K562 (cell line): Measurements from ENCODE around the gene IFI16. TPM values are rescaled to one million over a fixed set of nuclear protein-coding genes. Genes with fewer than 3 reads are reported as not detected.

Experiments
- ARHGAP35 ChIP-seq: fragments of 450-650 bp; IDR thresholded peaks from 2 replicates; pipeline ENCODE4 v1.6.1; 2018; ENCODE audit not compliant: partially characterized antibody
- ASH1L ChIP-seq: fragments of 450-650 bp; IDR thresholded peaks from 2 replicates; pipeline ENCODE4 v1.6.1; 2018; ENCODE audit warnings: borderline replicate concordance, mild to moderate bottlenecking, low read depth; ENCODE audit not compliant: partially characterized antibody
- ATF7 ChIP-seq: fragments of 450-650 bp; IDR thresholded peaks from 2 replicates; pipeline ENCODE4 v1.7.1; 2014; ENCODE audit warnings: mild to moderate bottlenecking, moderate library complexity
- BACH1 ChIP-seq: fragments of 200-800 bp; sonication (Bioruptor generic); IDR thresholded peaks from 2 replicates; pipeline ENCODE4 v1.6.1; 2016; ENCODE audit warnings: missing genetic modification characterization, missing compliant biosample characterization
- BCOR ChIP-seq: fragments of 450-650 bp; IDR thresholded peaks from 2 replicates; pipeline ENCODE4 v1.6.1; 2016
- BHLHE40 ChIP-seq: IDR thresholded peaks from 2 replicates; pipeline ENCODE4 v1.6.1; 2011; ENCODE audit warnings: low read length, improper control_type of control experiment
- BRD4 ChIP-seq: fragments of 200-600 bp; sonication (generic); IDR thresholded peaks from 2 replicates; pipeline ENCODE4 v1.6.1; 2017; ENCODE audit warnings: inconsistent platforms
- CREBBP ChIP-seq: IDR thresholded peaks from one replicate; pipeline ENCODE4 v1.6.1; 2012; ENCODE audit warnings: low read depth, mild to moderate bottlenecking, control low read depth, inconsistent platforms, low read length
- CTBP1 ChIP-seq: fragments of 450-650 bp; IDR thresholded peaks from 2 replicates; pipeline ENCODE4 v1.6.1; 2016; ENCODE audit warnings: borderline replicate concordance
- E2F3 ChIP-seq: fragments of 250-450 bp; sonication (Bioruptor Pico); IDR thresholded peaks from 2 replicates; pipeline ENCODE4 v1.4.0; 2020; ENCODE audit warnings: mild to moderate bottlenecking
- FOXM1 ChIP-seq, 2 experiments: fragments of 450-650 bp in 1 of 2; sonication (generic) in 1 of 2; formaldehyde crosslinking in 1 of 2; IDR thresholded peaks; 2 replicates each; pipeline versions ENCODE4 v1.6.1 to v1.9.0; 2017 to 2022; ENCODE audit warnings: low read depth in 2 of 2, mild to moderate bottlenecking in 2 of 2, missing genetic modification reagents in 1 of 2, moderate library complexity in 1 of 2
- HDAC8 ChIP-seq: fragments of 450-650 bp; IDR thresholded peaks from 2 replicates; pipeline ENCODE4 v1.6.1; 2016; ENCODE audit warnings: mild to moderate bottlenecking, missing genetic modification characterization, moderate library complexity, missing compliant biosample characterization
- HIVEP1 ChIP-seq: fragments of 250-450 bp; sonication (Bioruptor Pico); IDR thresholded peaks from 2 replicates; pipeline ENCODE4 v1.4.0; 2020; ENCODE audit warnings: mild to moderate bottlenecking
- MAZ ChIP-seq, 2 experiments: fragments of 450-650 bp in 1 of 2; sonication (generic) in 1 of 2; formaldehyde crosslinking; IDR thresholded peaks in 1 of 2; conservative IDR thresholded peaks in 1 of 2; 2 replicates each; pipeline versions ENCODE4 v1.4.0 to v1.5.0; 2020; ENCODE audit warnings: mild to moderate bottlenecking in 1 of 2, missing genetic modification reagents in 1 of 2
- MEF2A ChIP-seq: IDR thresholded peaks from 2 replicates; pipeline ENCODE4 v1.6.1; 2011; ENCODE audit warnings: low read depth, mild to moderate bottlenecking, low read length, moderate library complexity; ENCODE audit not compliant: control insufficient read depth
- NFXL1 ChIP-seq: fragments of 450-650 bp; formaldehyde crosslinking; IDR thresholded peaks from 2 replicates; pipeline ENCODE4 v1.4.0; 2021; ENCODE audit warnings: mild to moderate bottlenecking
- NR0B1 ChIP-seq: fragments of 450-650 bp; IDR thresholded peaks from one replicate; pipeline ENCODE4 v1.6.1; 2018; ENCODE audit warnings: mild to moderate bottlenecking, moderate library complexity; ENCODE audit not compliant: partially characterized antibody
- POLR2B ChIP-seq: fragments of 450-650 bp; IDR thresholded peaks from 2 replicates; pipeline ENCODE4 v1.6.1; 2018; ENCODE audit warnings: low read depth; ENCODE audit not compliant: partially characterized antibody
- RNF2 ChIP-seq: sonication (generic); IDR thresholded peaks from 2 replicates; pipeline ENCODE4 v1.6.1; 2016
- SP1 ChIP-seq: sonication (generic); formaldehyde crosslinking; IDR thresholded peaks from 2 replicates; pipeline ENCODE4 v1.8.1; 2022; ENCODE audit warnings: mild to moderate bottlenecking, missing genetic modification reagents
- SPI1 ChIP-seq: IDR thresholded peaks from 2 replicates; pipeline ENCODE4 v1.6.1; 2011; ENCODE audit warnings: low read depth, low read length, control low read depth, borderline replicate concordance
- SREBF1 ChIP-seq: fragments of 150-350 bp; IDR thresholded peaks from 2 replicates; pipeline ENCODE4 v1.6.1; 2014; ENCODE audit warnings: antibody characterized with exemption, low read depth, low read length, borderline replicate concordance
- TEAD1 ChIP-seq, 2 experiments: fragments of 450-650 bp in 1 of 2; sonication (generic) in 1 of 2; formaldehyde crosslinking; IDR thresholded peaks; 2 replicates each; pipeline versions ENCODE4 v1.4.0 to v1.8.0; 2020 to 2022; ENCODE audit warnings: mild to moderate bottlenecking in 2 of 2, missing genetic modification reagents in 1 of 2
- XRCC5 ChIP-seq: fragments of 200-400 bp; formaldehyde crosslinking; IDR thresholded peaks from 2 replicates; pipeline ENCODE4 v1.6.1; 2017; ENCODE audit warnings: low read depth, mild to moderate bottlenecking, low read length
- ZFX ChIP-seq: sonication (generic); formaldehyde crosslinking; IDR thresholded peaks from 2 replicates; pipeline ENCODE4 v1.8.0; 2022; ENCODE audit warnings: mild to moderate bottlenecking, missing genetic modification reagents, moderate library complexity
- ZNF146 ChIP-seq: IDR thresholded peaks from one replicate; pipeline ENCODE4 v1.6.1; 2018; ENCODE audit warnings: missing compliant biosample characterization; ENCODE audit not compliant: unreplicated experiment
- ZNF23 ChIP-seq: fragments of 250-450 bp; sonication (Bioruptor Pico); IDR thresholded peaks from 2 replicates; pipeline ENCODE4 v1.4.0; 2020; ENCODE audit warnings: mild to moderate bottlenecking
- ZNF354B ChIP-seq: fragments of 250-450 bp; sonication (Bioruptor Pico); IDR thresholded peaks from 2 replicates; pipeline ENCODE4 v1.4.0; 2020
- ZNF395 ChIP-seq: fragments of 200-800 bp; sonication (Bioruptor generic); IDR thresholded peaks from 2 replicates; pipeline ENCODE4 v1.6.1; 2017; ENCODE audit warnings: missing genetic modification characterization, missing compliant biosample characterization
- ZNF561 ChIP-seq: fragments of 450-650 bp; formaldehyde crosslinking; conservative IDR thresholded peaks from 2 replicates; pipeline ENCODE4 v1.4.0; 2020; ENCODE audit warnings: mild to moderate bottlenecking, moderate library complexity
- ZNF583 ChIP-seq: fragments of 250-450 bp; sonication (Bioruptor Pico); IDR thresholded peaks from 2 replicates; pipeline ENCODE4 v1.4.0; 2020
- polyA plus RNA-seq, 8 experiments: library from polyadenylated mRNA; depleted of rRNA in 4 of 8; stranded (reverse) in 5 of 8; unstranded in 3 of 8; fragments of >200 nt; fragmentation: Nextera tagmentation in 2 of 8; fragmentation: Illumina TruSeq in 1 of 8; extraction: Ambion mirVana in 2 of 8; extraction: Trizol in 1 of 8; gene quantifications; 2 replicates each; pipeline versions ENCODE4 v1.2.1 to v1.2.3, GENCODE V29; 2011 to 2014; ENCODE audit warnings: inconsistent platforms in 1 of 8, missing spikeins in 1 of 8
- total RNA-seq, 7 experiments: library from RNA; depleted of rRNA in 6 of 7; stranded (reverse); fragments of >200 nt in 6 of 7; fragmentation: Illumina TruSeq in 2 of 7; extraction: Trizol in 2 of 7; gene quantifications; 2 replicates each; pipeline versions ENCODE4 v1.2.1 to v1.2.3, GENCODE V29; 2011 to 2021; ENCODE audit warnings: low replicate concordance in 1 of 7

IFI16 gene
- total and polyA plus RNA-seq, 9 of the 15 experiments (the other 6 are each of a cell fraction or from before 2014, with no cell fraction given): 0.70 to 2.8 (median 1.6) TPM

DNA sequence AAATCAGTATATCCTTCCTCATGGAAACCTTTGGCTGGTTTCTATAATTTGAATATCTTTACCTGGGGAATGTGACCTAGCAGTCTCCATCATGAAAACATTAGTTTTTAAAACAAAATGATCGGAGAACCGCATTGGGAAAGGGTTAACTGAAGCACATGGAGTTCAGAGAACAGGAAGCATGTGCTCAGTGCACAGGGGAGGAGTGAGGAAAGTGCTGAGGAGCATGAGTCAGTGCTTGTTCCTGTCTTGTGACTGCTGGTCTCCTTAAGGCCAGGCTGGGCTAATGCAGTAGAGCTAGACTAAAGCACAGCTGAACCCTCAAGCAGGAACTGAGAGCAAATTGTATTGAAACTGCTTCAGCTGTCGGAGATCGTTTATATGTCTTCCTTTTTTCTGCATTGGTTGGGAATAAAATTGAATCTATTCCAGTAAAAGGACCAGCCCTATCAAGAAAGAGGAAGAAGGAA, 5.8 kb downstream of the IFI16 start (continued):
- TF ChIP-seq ZNF395 (CRISPR knock-in tag): peak; percentile 96
- TF ChIP-seq ATF7: peak; percentile 38; the same call in 1 of the 2 replicates
- TF ChIP-seq BCOR: no peak
- TF ChIP-seq HDAC8 (tag): no peak
- no peak for TF ChIP-seq ZFX
- no peak for TF ChIP-seq ZNF23 (CRISPR knock-in tag)
- 0 out of 2 replicates have a peak, but pooled peaks have one; percentile 30 for TF ChIP-seq NFXL1
- TF ChIP-seq SP1 (CRISPR knock-in tag): no peak
- no peak for TF ChIP-seq CTBP1
- TF ChIP-seq ZNF583 (CRISPR knock-in tag): no peak
- TF ChIP-seq ZNF561 (CRISPR knock-in tag): no peak
- no peak for TF ChIP-seq ZNF146 (CRISPR knock-in tag)
- TF ChIP-seq TEAD1 (CRISPR knock-in tag; IDR thresholded peaks at IDR 0.05): peak in 1 of 2 experiments; percentile 67; a peak in 1 of 4 replicates
- no peak for TF ChIP-seq CREBBP
- peak; percentile 86; the same call in 1 of the 2 replicates for TF ChIP-seq BACH1
- no peak for TF ChIP-seq NR0B1
- 0 out of 2 replicates have a peak, but pooled peaks have one; percentile 18 for TF ChIP-seq ZNF354B (CRISPR knock-in tag)
- TF ChIP-seq MAZ (CRISPR knock-in tag; conservative IDR thresholded peaks at IDR 0.05 in 1 of 2, IDR thresholded peaks at IDR 0.05 in 1 of 2): peak; percentile 40 to 65; a peak in 2 of 4 replicates
- TF ChIP-seq BHLHE40: peak; percentile 53
- TF ChIP-seq HIVEP1 (CRISPR knock-in tag): 0 out of 2 replicates have a peak, but pooled peaks have one; percentile 23
- peak; percentile 61; the same call in 1 of the 2 replicates for TF ChIP-seq RNF2
- TF ChIP-seq XRCC5: no peak
- peak; percentile 54 for TF ChIP-seq ASH1L
- no peak for TF ChIP-seq MEF2A
- no peak for TF ChIP-seq SREBF1
- no peak for TF ChIP-seq E2F3 (CRISPR knock-in tag)
- no peak for TF ChIP-seq FOXM1 (IDR thresholded peaks at IDR 0.05; ENCODE audit: low read depth)
- no peak for TF ChIP-seq FOXM1 (CRISPR knock-in tag; IDR thresholded peaks at IDR 0.05; ENCODE audit: low read depth)
- no peak for TF ChIP-seq POLR2B
- TF ChIP-seq ARHGAP35: no peak
- TF ChIP-seq SPI1: no peak
- no peak for TF ChIP-seq BRD4
